Calu3 (cell line): ENCODE results near the gene NTM. TPM values are rescaled to one million over a fixed set of nuclear protein-coding genes. Genes with fewer than 3 reads are reported as not detected.

Experiments used
- BruUV-seq: library from RNA; stranded (reverse); fragments of 400-500 nt; replicated peaks from 2 replicates; lab custom pipeline; 2021; lab: Mats Ljungman, UMichigan
- CTCF ChIA-PET: fragments of 300-600 bp; sonication (Branson Sonifier 250); formaldehyde crosslinking; loops from one replicate; lab custom pipeline; 2022; ENCODE audit warnings: antibody characterized with exemption; lab: Charles Lee
- DNase-seq: peaks from one replicate; pipeline ENCODE4 v3.0.0; 2022
- H3K27ac Mint-ChIP-seq: one replicate; pipeline ENCODE4 v1.8.0; 2022; ENCODE audit warnings: mixed read lengths; ENCODE audit not compliant: unreplicated experiment
- H3K27me3 Mint-ChIP-seq: one replicate; pipeline ENCODE4 v1.8.0; 2022; ENCODE audit warnings: mixed read lengths; ENCODE audit not compliant: unreplicated experiment
- H3K36me3 Mint-ChIP-seq: one replicate; pipeline ENCODE4 v1.8.0; 2022; ENCODE audit warnings: mild to moderate bottlenecking, moderate library complexity, mixed read lengths; ENCODE audit not compliant: insufficient read depth, unreplicated experiment
- H3K4me1 Mint-ChIP-seq: one replicate; pipeline ENCODE4 v1.8.0; 2022; ENCODE audit warnings: mild to moderate bottlenecking, low read depth, mixed read lengths; ENCODE audit not compliant: unreplicated experiment
- H3K4me3 Mint-ChIP-seq: one replicate; pipeline ENCODE4 v1.8.0; 2022; ENCODE audit warnings: mild to moderate bottlenecking, low read depth, moderate library complexity, mixed read lengths; ENCODE audit not compliant: unreplicated experiment
- H3K9me3 Mint-ChIP-seq: one replicate; pipeline ENCODE4 v1.8.0; 2022; ENCODE audit warnings: low read depth, mixed read lengths; ENCODE audit not compliant: unreplicated experiment
- intact Hi-C: fragments of 100-400 bp; cut with micrococcal nuclease; formaldehyde crosslinking; loops from one replicate; pipeline ENCODE4 v1.10.0; 2022; ENCODE audit not compliant: unreplicated experiment
- total RNA-seq: library from RNA; stranded (reverse); gene quantifications from 2 replicates; pipeline ENCODE4 v1.2.3, GENCODE V29; 2022
- TF ChIP-seq, protein P1 (sequence below): fragments of 200-600 bp; IDR thresholded peaks from one replicate; pipeline ENCODE4 v1.8.0; 2022; ENCODE audit warnings: antibody characterized with exemption; ENCODE audit not compliant: unreplicated experiment

NTM gene
- total RNA-seq, 1 experiment from 2014 or later, result not detected

DNA sequence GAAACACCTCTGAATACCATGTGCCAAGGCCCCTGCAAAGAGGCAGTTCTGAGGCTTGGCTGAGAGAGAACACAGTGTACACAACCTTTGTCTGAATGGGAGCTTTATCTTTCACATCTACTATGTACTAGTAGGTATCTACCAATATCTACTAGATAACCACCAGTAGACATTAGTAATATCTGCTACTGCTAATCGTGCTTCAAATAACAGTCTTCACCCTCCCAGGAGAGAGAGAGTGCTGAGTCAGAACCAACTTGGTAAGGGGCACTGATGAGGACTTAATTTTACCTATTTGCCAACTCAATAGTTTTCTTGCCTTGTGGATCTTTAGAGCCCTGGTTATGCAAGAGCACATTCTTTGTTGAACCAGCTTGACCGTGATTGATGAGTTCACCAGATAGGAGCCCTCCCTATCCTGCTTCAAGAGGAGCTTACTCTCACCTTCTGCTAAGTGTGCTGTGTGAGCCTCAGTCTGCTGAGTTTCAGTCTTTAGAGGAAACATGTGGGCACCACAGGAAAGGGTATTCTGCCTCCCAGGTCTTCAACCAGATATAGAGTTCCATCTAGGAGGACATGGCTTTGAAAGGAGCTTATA is 967.5 kb downstream of the NTM start:
- BruUV-seq, result no TSS peak
- TF ChIP-seq, protein P1, sequence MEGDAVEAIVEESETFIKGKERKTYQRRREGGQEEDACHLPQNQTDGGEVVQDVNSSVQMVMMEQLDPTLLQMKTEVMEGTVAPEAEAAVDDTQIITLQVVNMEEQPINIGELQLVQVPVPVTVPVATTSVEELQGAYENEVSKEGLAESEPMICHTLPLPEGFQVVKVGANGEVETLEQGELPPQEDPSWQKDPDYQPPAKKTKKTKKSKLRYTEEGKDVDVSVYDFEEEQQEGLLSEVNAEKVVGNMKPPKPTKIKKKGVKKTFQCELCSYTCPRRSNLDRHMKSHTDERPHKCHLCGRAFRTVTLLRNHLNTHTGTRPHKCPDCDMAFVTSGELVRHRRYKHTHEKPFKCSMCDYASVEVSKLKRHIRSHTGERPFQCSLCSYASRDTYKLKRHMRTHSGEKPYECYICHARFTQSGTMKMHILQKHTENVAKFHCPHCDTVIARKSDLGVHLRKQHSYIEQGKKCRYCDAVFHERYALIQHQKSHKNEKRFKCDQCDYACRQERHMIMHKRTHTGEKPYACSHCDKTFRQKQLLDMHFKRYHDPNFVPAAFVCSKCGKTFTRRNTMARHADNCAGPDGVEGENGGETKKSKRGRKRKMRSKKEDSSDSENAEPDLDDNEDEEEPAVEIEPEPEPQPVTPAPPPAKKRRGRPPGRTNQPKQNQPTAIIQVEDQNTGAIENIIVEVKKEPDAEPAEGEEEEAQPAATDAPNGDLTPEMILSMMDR, result no peak
- CTCF ChIA-PET, result no interaction called here
- no peak for DNase-seq
- Mint-ChIP-seq H3K4me3 (no peak overlapping the region), H3K27ac (no peak overlapping the region), H3K4me1 (no peaks in the 10 kb centered on the region), H3K27me3 (no peaks in the 10 kb centered on the region), H3K9me3 (peaks cover 6% of the 10 kb centered on the region), H3K36me3 (no peaks in the 10 kb centered on the region)
- intact Hi-C loops, result no loop called here

DNA sequence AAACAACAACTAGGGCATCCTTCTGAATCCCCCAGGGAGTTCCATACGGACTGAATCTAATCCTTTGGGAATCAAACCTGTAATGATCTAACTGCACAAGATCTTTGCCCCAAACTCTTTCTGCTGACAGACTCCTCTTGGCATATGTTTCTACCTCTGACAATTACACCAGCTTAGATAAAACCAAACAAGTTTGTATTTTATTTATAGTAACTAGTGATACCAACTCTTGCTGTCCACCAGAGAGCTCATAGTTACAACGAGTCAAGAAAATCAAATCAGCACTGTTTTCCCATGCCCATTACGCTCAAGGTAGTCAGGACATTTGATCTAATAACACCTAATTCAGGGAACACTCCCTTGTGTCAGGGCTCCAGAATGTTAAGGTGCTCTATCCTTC is 972.0 kb downstream of the NTM start:
- Mint-ChIP-seq H3K4me3 (no peak overlapping the region), H3K27me3 (no peaks in the 10 kb centered on the region)

DNA sequence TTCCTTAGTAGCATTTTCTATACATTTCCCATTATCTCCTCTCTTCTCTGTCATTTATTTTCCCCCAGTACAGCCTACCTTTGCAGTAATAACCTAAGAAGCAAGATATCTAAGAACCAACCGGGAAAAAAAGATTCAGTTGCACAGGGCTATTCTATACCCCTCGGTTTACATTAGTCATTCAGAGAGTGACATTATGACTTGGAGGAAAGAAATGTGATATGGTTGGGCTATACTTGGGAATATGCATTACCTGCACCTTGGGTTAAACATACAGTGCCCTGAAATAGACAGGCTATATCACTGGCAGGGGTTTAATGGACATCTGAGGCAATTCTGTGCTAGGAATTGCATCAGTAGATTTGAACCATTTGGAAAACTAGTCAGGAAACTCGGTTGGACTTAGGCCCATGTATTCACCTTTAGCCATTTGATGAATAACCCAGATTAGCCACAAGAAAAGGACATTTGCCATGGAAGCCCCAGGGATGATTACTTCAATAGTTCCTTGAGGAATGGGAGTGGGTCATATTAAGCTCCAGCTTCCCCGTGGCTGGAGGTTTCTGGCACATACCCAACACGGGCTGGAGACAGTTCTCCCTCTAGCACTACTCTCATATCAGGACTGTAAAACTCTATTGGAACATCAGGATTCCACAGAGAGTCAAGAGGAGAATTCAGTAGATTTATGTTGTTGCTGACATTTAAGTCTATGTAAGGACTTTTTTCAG is 973.2 kb downstream of the NTM start:
- intact Hi-C loops, result no loop called here
- TF ChIP-seq, protein P1, result no peak
- Mint-ChIP-seq H3K4me1 (no peaks in the 10 kb centered on the region), H3K27me3 (no peaks in the 10 kb centered on the region), H3K9me3 (peaks cover 15% of the 10 kb centered on the region), H3K4me3 (no peak overlapping the region), H3K36me3 (no peaks in the 10 kb centered on the region), H3K27ac (no peak overlapping the region)
- no peak for DNase-seq
- BruUV-seq, result no TSS peak
- CTCF ChIA-PET, result no interaction called here

More for the DNA sequence above, 972.0 kb downstream of the NTM start:
- TF ChIP-seq, protein P1, result no peak
- intact Hi-C loops, result no loop called here
- DNase-seq, result no peak
- Mint-ChIP-seq H3K9me3 (peaks cover 10% of the 10 kb centered on the region), H3K36me3 (no peaks in the 10 kb centered on the region), H3K4me1 (no peaks in the 10 kb centered on the region), H3K27ac (no peak overlapping the region)
- CTCF ChIA-PET, result no interaction called here
- no TSS peak for BruUV-seq

DNA sequence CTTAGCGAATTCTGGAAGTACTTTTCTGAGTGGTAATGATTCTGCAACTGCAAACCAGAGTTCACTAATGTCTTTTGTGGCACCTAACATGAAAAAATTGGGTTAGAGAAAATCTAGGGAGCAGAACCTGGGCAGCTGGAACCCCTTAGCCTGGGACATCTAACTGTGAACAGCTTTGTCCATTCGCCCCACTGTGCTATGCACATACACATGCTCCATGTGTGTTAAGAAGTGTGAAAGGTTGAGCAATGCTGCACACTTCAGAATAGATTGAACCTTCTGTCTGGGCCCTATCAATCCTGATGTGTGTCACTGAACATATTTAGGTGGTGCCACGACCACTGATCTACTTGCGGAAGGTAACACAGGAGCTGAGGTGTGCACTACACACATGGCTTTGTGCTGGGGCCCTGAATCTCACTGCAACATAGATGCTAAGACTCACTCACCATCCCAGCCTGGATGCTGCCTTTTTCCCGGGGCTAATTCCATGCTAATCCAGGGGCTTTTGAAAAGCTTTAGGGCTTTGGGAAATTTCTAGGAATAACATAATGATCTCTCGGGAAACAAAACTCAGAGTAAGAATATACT is 976.2 kb downstream of the NTM start:
- DNase-seq, result no peak
- H3K27me3 Mint-ChIP-seq, result no peaks in the 10 kb centered on the region
- peaks cover 24% of the 10 kb centered on the region for H3K9me3 Mint-ChIP-seq
- no TSS peak for BruUV-seq
- TF ChIP-seq, protein P1, result no peak
- intact Hi-C loops, result no loop called here
- H3K27ac Mint-ChIP-seq, result no peak overlapping the region
- H3K4me3 Mint-ChIP-seq, result no peak overlapping the region
- H3K36me3 Mint-ChIP-seq, result no peaks in the 10 kb centered on the region
- no peaks in the 10 kb centered on the region for H3K4me1 Mint-ChIP-seq
- CTCF ChIA-PET, result no interaction called here
